Psoas muscle (tissue), 8 donors: ENCODE measurements around the gene SMAD2. TPM values are rescaled to one million over a fixed set of nuclear protein-coding genes. Genes with fewer than 3 reads are reported as not detected.

Experiments used
- ATAC-seq, 4 donors: fragments of 200-7000 bp; cut with Tn5 transposase; one replicate each; pipeline ENCODE4 v1.9.1; 2020; ENCODE audit warnings: moderate library complexity in 3 of 4, mild to moderate bottlenecking in 2 of 4
- DNase-seq, 2 donors: peaks; one replicate each; pipeline ENCODE4 v3.0.0-alpha.2; 2020
- H3K27ac ChIP-seq: fragments of 200-600 bp; one replicate; pipeline ENCODE4 v1.8.0; 2022
- H3K27me3 ChIP-seq, 3 donors: fragments of 200-600 bp in 1 of 3; one replicate each; pipeline versions ENCODE4 v1.6.1 to v1.8.0; 2013 to 2022; ENCODE audit warnings: low read length in 2 of 3, mild to moderate bottlenecking in 2 of 3, moderate library complexity in 1 of 3; ENCODE audit not compliant: insufficient read depth in 3 of 3
- H3K36me3 ChIP-seq, 2 donors: fragments of 200-600 bp in 1 of 2; one replicate each; pipeline versions ENCODE4 v1.6.1 to v1.8.0; 2013 to 2022; ENCODE audit warnings: low read depth in 1 of 2, mild to moderate bottlenecking in 1 of 2, moderate library complexity in 1 of 2; ENCODE audit not compliant: insufficient read depth in 1 of 2
- H3K4me1 ChIP-seq: fragments of 200-600 bp; one replicate; pipeline ENCODE4 v1.8.0; 2022
- H3K4me3 ChIP-seq: fragments of 200-600 bp; one replicate; pipeline ENCODE4 v1.8.0; 2022; ENCODE audit warnings: mild to moderate bottlenecking
- H3K9me3 ChIP-seq: fragments of 200-600 bp; one replicate; pipeline ENCODE4 v1.8.0; 2022
- WGBS, 3 donors: extraction: QIAGEN DNeasy Blood & Tissue Kit; methylation state at CpG; one replicate each; pipeline versions ENCODE4 v1.1.6 to v1.1.7; 2013; 5-methylcytosine and 5-hydroxymethylcytosine counted together
- intact Hi-C, 2 donors: fragments of 100-400 bp; cut with DNase I; formaldehyde crosslinking; loops; one replicate each; pipeline versions ENCODE4 v1.11.0 to v1.14.2; 2022
- polyA plus RNA-seq, 3 donors: library from polyadenylated mRNA; stranded (reverse); fragments of 200-250 nt; gene quantifications; one replicate each; pipeline ENCODE4 v1.2.3, GENCODE V29; 2013
- total RNA-seq, 4 donors: library from RNA; stranded (reverse); fragmentation: NEBNext Ultra II Directional in 2 of 4; extraction: Animal tissue kit (Norgen Biotek cat#: 25700) in 2 of 4; gene quantifications; one replicate each; pipeline versions ENCODE4 v1.2.1 to v1.2.4, GENCODE V29; 2021 to 2023
- TF ChIP-seq, protein P1 (sequence below): fragments of 200-600 bp; IDR thresholded peaks from one replicate; pipeline ENCODE4 v1.8.0; 2022; ENCODE audit warnings: antibody characterized with exemption
- donor health status: healthy with polysubstance abuse.
- donor health status: DM: no; HTN: no; CAD: no; lungs with moderate emphysema.
- donor health status: Bipolar disorder and iron deficiency.
- donor health status: healthy.
- donor health status: DM: yes; HTN: yes; CAD: no.
- donor health status: DM: no; HTN: no; CAD: no.
- donor health status: DM: no; HTN: no; CAD: no.
- donor health status: DM: yes; HTN: yes; CAD: no.

SMAD2 gene
- total and polyA plus RNA-seq, 7 donors, result 28.3 to 76.4 (median 60.1) TPM

DNA sequence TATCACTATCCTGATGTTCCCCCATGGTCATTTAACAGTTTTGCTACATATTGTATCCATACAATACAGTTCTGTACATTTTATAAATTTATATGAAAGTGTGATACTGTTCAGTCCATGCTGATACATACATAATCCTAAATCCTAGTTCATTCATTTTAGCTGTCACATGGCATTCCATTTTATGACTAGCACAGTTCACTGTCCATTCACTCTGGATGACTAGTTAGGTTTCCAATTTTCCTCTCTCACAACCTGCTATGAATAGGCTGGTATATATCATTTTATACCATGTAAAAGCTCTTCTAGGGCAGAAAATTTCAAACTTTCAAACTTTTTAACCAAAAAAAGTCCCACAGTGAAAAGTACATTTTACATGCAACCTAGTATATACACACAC, 15.2 kb downstream of the SMAD2 start:
- ATAC-seq, result peak in 3 of 4 donors; percentile 32 to 66 (median 58)
- intact Hi-C loops, result no loop called here
- no peak for DNase-seq
- no peak overlapping the region for H3K4me3 ChIP-seq
- H3K27ac ChIP-seq, result no peak overlapping the region
- H3K4me1 ChIP-seq, result peaks cover 52% of the 10 kb centered on the region
- H3K27me3 ChIP-seq, result no peaks in the 10 kb centered on the region
- no peaks in the 10 kb centered on the region for H3K36me3 ChIP-seq
- TF ChIP-seq, protein P1, sequence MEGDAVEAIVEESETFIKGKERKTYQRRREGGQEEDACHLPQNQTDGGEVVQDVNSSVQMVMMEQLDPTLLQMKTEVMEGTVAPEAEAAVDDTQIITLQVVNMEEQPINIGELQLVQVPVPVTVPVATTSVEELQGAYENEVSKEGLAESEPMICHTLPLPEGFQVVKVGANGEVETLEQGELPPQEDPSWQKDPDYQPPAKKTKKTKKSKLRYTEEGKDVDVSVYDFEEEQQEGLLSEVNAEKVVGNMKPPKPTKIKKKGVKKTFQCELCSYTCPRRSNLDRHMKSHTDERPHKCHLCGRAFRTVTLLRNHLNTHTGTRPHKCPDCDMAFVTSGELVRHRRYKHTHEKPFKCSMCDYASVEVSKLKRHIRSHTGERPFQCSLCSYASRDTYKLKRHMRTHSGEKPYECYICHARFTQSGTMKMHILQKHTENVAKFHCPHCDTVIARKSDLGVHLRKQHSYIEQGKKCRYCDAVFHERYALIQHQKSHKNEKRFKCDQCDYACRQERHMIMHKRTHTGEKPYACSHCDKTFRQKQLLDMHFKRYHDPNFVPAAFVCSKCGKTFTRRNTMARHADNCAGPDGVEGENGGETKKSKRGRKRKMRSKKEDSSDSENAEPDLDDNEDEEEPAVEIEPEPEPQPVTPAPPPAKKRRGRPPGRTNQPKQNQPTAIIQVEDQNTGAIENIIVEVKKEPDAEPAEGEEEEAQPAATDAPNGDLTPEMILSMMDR, result no peak
- no peaks in the 10 kb centered on the region for H3K9me3 ChIP-seq

DNA sequence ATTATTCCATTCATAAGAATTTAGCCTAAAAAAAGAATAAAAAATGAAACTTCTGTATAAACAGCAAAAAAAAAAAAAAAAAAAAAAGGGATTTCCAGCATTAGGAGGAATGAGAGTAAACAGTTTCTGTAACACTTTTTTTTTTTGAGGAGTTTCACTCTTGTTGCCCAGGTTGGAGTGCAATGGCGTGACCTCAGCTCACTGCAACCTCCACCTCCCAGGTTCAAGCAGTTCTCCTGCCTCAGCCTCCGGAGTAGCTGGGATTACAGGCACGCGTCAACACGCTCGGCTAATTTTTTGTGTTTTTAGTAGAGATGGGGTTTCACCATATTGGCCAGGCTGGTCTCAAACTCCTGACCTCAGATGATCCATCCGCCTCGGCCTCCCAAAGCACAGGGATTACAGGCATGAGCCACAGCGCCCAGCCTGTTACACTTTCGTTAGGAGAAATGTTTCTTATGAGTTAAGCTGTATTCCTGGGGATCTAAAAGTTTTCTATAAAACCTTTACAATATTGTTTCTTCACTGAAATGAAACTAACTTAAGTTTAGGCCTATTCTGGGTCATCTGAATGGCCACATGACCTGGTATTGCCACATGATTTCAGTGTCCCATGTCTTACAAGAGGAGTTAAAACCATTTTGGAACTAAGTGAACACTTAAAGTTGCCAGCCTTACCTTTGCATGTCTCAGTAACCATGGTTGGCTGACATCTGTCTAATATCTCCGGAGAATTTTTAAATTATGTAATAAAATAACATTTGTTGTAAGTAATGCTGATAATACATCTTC, 17.5 kb downstream of the SMAD2 start:
- no peaks in the 10 kb centered on the region for H3K36me3 ChIP-seq
- peaks cover 52% of the 10 kb centered on the region for H3K4me1 ChIP-seq
- H3K9me3 ChIP-seq, result no peaks in the 10 kb centered on the region
- TF ChIP-seq, protein P1, result no peak
- no peaks in the 10 kb centered on the region for H3K27me3 ChIP-seq
- intact Hi-C loops, result no loop called here
- no peak overlapping the region for H3K4me3 ChIP-seq
- DNase-seq (peak in 1 of 2 donors; percentile 43), ATAC-seq (peak in 2 of 4 donors; percentile 40 to 59)
- peak overlapping the region; percentile 47 for H3K27ac ChIP-seq
- 75 to 86% (median 79%) methylated on average over 11 of the region's 11 CpGs for whole genome bisulfite sequencing, 3 donors

DNA sequence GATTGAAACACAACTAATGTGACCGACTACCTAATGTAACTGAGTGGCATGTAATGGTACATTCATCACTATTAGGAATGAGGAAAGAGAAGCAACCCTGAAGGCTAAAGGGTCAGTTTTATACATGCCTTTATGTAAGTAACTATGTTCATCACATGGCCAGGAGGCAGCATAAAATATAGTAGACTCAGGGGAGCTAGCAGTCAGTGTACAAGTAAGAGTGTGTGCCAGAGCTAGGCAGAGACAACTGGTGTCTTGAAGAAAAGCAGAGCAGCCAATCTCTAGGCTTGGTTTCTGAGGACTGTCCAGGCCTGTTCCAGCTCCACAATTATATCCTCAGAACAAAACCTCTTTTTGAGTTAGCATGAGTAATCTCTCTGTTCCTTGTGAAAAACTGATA, 18.1 kb downstream of the SMAD2 start:
- Histone ChIP-seq H3K4me3 (peak overlapping the region; percentile 36), H3K27ac (peak overlapping the region; percentile 47), H3K27me3 (no peaks in the 10 kb centered on the region), H3K9me3 (no peaks in the 10 kb centered on the region), H3K36me3 (no peaks in the 10 kb centered on the region), H3K4me1 (peaks cover 52% of the 10 kb centered on the region)
- peak; percentile 40 to 70 (median 64) for ATAC-seq
- TF ChIP-seq, protein P1, result no peak
- 33 to 52% (median 45%) methylated on average over 1 of the region's 1 CpG for WGBS, 3 donors
- no peak for DNase-seq
- intact Hi-C loops, result no loop called here

DNA sequence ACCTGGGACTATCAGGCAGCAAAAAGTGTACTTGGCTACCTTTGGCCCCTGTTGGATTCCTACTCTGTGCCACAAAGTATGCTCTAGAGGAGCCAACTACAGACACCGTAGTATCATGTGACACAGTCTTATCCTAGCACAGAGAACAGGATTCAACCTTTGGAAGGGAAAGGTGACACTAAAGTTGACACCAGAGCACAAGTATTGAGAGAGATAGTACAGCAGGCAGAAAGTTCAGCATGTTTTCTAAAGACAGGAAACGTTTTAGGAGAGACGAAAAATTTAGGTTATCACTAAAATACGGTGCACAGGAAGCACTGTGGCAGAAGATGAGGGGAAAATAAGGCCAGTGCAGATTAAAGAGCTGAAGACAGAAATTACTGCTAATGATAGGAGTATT, 18.6 kb downstream of the SMAD2 start:
- H3K4me3 ChIP-seq, result peak overlapping the region; percentile 36
- peak; percentile 81 to 85 (median 84) for ATAC-seq

More for the DNA sequence above, 18.6 kb downstream of the SMAD2 start:
- Histone ChIP-seq H3K27me3 (no peaks in the 10 kb centered on the region), H3K9me3 (no peaks in the 10 kb centered on the region), H3K27ac (peak overlapping the region; percentile 47), H3K4me1 (peaks cover 51% of the 10 kb centered on the region), H3K36me3 (no peaks in the 10 kb centered on the region)
- TF ChIP-seq, protein P1, result no peak
- DNase-seq, result no peak
- intact Hi-C loops, result no loop called here
- 23 to 39% (median 27%) methylated on average over 4 of the region's 4 CpGs for WGBS, 3 donors
